ENCODE data around the gene KNSTRN. TPM values are rescaled to one million over a fixed set of nuclear protein-coding genes. Genes with fewer than 3 reads are reported as not detected.

Gene KNSTRN
- total and polyA plus RNA-seq, 2 of the 4 experiments (the other 2 are of a cell fraction), result 33.1 to 73.5 TPM

DNA sequence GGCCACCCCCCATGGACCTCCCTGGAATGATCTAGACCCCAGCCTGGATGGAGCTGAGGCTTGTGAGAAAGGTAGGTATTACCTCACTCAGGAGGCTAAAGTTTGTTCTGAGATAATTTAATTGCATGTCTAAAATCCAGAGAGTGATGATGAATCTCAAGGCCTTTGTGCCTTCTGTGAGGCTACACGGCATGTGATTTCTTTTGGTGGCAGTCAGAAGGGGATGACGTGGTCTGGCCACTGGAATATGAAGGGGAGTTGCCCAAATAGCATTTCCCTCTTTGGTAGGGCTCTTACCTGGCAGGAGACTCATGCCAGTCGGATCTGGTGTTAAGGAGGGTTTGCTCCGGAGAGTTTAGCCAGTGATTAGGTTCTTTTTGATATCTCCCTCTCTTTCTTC, 60.7 kb downstream of the KNSTRN start:
- H3K9ac ChIP-seq (ENCODE audit: low read depth, low read length), result no peak overlapping the region
- DNase-seq (no peak), ATAC-seq (ENCODE audit: low read depth) (no peak)
- H3K27ac ChIP-seq (ENCODE audit: insufficient read depth, low read length), result no peak overlapping the region
- H2AK5ac ChIP-seq (ENCODE audit: low read depth, low read length), result peak overlapping the region; percentile 16; the same call in 1 of the 2 replicates
- BruUV-seq (replicated peaks), result no TSS peak
- TF ChIP-seq BHLHE40 (IDR thresholded peaks at IDR 0.05; ENCODE audit: low read depth, low read length), result no peak
- TF ChIP-seq, protein P1, sequence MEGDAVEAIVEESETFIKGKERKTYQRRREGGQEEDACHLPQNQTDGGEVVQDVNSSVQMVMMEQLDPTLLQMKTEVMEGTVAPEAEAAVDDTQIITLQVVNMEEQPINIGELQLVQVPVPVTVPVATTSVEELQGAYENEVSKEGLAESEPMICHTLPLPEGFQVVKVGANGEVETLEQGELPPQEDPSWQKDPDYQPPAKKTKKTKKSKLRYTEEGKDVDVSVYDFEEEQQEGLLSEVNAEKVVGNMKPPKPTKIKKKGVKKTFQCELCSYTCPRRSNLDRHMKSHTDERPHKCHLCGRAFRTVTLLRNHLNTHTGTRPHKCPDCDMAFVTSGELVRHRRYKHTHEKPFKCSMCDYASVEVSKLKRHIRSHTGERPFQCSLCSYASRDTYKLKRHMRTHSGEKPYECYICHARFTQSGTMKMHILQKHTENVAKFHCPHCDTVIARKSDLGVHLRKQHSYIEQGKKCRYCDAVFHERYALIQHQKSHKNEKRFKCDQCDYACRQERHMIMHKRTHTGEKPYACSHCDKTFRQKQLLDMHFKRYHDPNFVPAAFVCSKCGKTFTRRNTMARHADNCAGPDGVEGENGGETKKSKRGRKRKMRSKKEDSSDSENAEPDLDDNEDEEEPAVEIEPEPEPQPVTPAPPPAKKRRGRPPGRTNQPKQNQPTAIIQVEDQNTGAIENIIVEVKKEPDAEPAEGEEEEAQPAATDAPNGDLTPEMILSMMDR (conservative IDR thresholded peaks at IDR 0.05; ENCODE audit: low read depth, low read length), result no peak
- no peak for TF ChIP-seq CHD1 (IDR thresholded peaks at IDR 0.05; ENCODE audit: low read depth, low read length)
- no peak for TF ChIP-seq MXI1 (IDR thresholded peaks at IDR 0.05; ENCODE audit: borderline replicate concordance, low read depth, low read length)
- TF ChIP-seq, protein P2, sequence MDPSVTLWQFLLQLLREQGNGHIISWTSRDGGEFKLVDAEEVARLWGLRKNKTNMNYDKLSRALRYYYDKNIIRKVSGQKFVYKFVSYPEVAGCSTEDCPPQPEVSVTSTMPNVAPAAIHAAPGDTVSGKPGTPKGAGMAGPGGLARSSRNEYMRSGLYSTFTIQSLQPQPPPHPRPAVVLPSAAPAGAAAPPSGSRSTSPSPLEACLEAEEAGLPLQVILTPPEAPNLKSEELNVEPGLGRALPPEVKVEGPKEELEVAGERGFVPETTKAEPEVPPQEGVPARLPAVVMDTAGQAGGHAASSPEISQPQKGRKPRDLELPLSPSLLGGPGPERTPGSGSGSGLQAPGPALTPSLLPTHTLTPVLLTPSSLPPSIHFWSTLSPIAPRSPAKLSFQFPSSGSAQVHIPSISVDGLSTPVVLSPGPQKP (IDR thresholded peaks at IDR 0.05; ENCODE audit: borderline replicate concordance, low read depth, low read length), result no peak
- TF ChIP-seq, protein P3, sequence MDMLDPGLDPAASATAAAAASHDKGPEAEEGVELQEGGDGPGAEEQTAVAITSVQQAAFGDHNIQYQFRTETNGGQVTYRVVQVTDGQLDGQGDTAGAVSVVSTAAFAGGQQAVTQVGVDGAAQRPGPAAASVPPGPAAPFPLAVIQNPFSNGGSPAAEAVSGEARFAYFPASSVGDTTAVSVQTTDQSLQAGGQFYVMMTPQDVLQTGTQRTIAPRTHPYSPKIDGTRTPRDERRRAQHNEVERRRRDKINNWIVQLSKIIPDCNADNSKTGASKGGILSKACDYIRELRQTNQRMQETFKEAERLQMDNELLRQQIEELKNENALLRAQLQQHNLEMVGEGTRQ (IDR thresholded peaks at IDR 0.05; ENCODE audit: low read depth, low read length), result no peak
- no peak for TF ChIP-seq MAZ (IDR thresholded peaks at IDR 0.05; ENCODE audit: borderline replicate concordance, low read depth, low read length)
- TF ChIP-seq RFX5 (IDR thresholded peaks at IDR 0.05; ENCODE audit: low read depth, low read length), result no peak
- no peak for TF ChIP-seq NFE2L2 (IDR thresholded peaks at IDR 0.05; ENCODE audit: low read depth, low read length)
- no peak for TF ChIP-seq CEBPB (IDR thresholded peaks at IDR 0.05; ENCODE audit: low read depth, low read length)
- TF ChIP-seq MAFK (IDR thresholded peaks at IDR 0.05; ENCODE audit: low read depth, low read length), result no peak
- TF ChIP-seq RCOR1 (IDR thresholded peaks at IDR 0.05; ENCODE audit: insufficient replicate concordance, low read length), result no peak
- TF ChIP-seq SMC3 (IDR thresholded peaks at IDR 0.05; ENCODE audit: low read depth, low read length), result no peak
- no peak for TF ChIP-seq FOS (IDR thresholded peaks at IDR 0.05; ENCODE audit: low read depth, low read length)
- no peak for TF ChIP-seq RAD21 (IDR thresholded peaks at IDR 0.05; ENCODE audit: low read length)
- no peak for TF ChIP-seq POLR2A (IDR thresholded peaks at IDR 0.05; ENCODE audit: low read depth, low read length)
- H3K56ac ChIP-seq (ENCODE audit: extremely low read depth, insufficient read depth, low read length), result no peak overlapping the region
- H2AK9ac ChIP-seq (replicated peaks; ENCODE audit: low read depth, low read length, poor library complexity), result no peak overlapping the region
- no peak overlapping the region for H2BK5ac ChIP-seq (ENCODE audit: low read depth, low read length, poor library complexity, severe bottlenecking)
- H4K8ac ChIP-seq (ENCODE audit: low read depth in 2 of 2, low read length in 2 of 2), result no peak overlapping the region
- H3K4ac ChIP-seq (ENCODE audit: low read depth, low read length), result no peak overlapping the region
- no peak overlapping the region for H3K18ac ChIP-seq (ENCODE audit: low read depth, low read length)
- no peak overlapping the region for H2AFZ ChIP-seq (replicated peaks; ENCODE audit: low read length, poor library complexity)
- no peak overlapping the region for H3K14ac ChIP-seq (replicated peaks; ENCODE audit: low read depth, low read length)
- peaks cover 13% of the 10 kb centered on the region for H3K9me1 ChIP-seq (ENCODE audit: insufficient read depth, low read length)
- peaks cover 18% of the 10 kb centered on the region for H3K4me1 ChIP-seq (ENCODE audit: control insufficient read depth, insufficient read depth, low read length)
- H3K23ac ChIP-seq (ENCODE audit: low read depth, low read length), result 0 out of 2 replicates have a peak overlapping the region, but pooled peaks have one; percentile 68
- H2BK15ac ChIP-seq (ENCODE audit: low read depth, low read length), result no peak overlapping the region
- intact Hi-C loops (cut with micrococcal nuclease), result loop anchor here (5.0 kb wide), 1 partner anchor 69 kb away; no protein-coding TSS in a partner anchor
- H4K5ac ChIP-seq (ENCODE audit: low read depth, low read length), result no peak overlapping the region
- dilution Hi-C loops (cut with HindIII; ENCODE audit: low sequenced_read_pairs, unreplicated experiment), result no loop called here
- H3K27me3 ChIP-seq (ENCODE audit: control insufficient read depth, insufficient read depth, low read length), result peaks cover 20% of the 10 kb centered on the region
- H3K79me1 ChIP-seq (ENCODE audit: low read depth in 1 of 2, low read length in 2 of 2), result peaks cover 19 to 53% of the 10 kb centered on the region in 2 experiments
- in situ Hi-C loops (cut with MboI; ENCODE audit: low sequenced_read_pairs), result no loop called here
- no peak overlapping the region for H2BK120ac ChIP-seq (ENCODE audit: low read depth, low read length)
- no peaks in the 10 kb centered on the region for H3K9me3 ChIP-seq (ENCODE audit: control insufficient read depth, insufficient read depth, low read length)
- H4K20me1 ChIP-seq (ENCODE audit: insufficient read depth, low read length), result peaks cover 48% of the 10 kb centered on the region
- H3K4me3 ChIP-seq (ENCODE audit: insufficient read depth, low read depth, low read length), result no peak overlapping the region
- CTCF ChIA-PET, result interaction anchor here (1.0 kb wide), 1 partner anchor 64 kb away, joined by 3 read pairs; no protein-coding TSS in a partner anchor
- no CpG with 5 or more reads among the region's 4 CpGs for WGBS, 2 experiments (ENCODE audit: extremely low coverage in 2 of 2, insufficient read length in 1 of 2)
- no peaks in the 10 kb centered on the region for H3K36me3 ChIP-seq (ENCODE audit: control insufficient read depth, insufficient read depth, low read length)
- H3K4me2 ChIP-seq (ENCODE audit: low read depth, low read length), result no peak overlapping the region
- POLR2A ChIA-PET (ENCODE audit: unreplicated experiment), result no interaction called here
- H4K91ac ChIP-seq (ENCODE audit: insufficient read depth, low read depth, low read length), result no peak overlapping the region
- no peak overlapping the region for H2BK20ac ChIP-seq (ENCODE audit: low read depth, low read length)
